ENCODE measurements around the gene SLC16A3. TPM values are rescaled to one million over a fixed set of nuclear protein-coding genes. Genes with fewer than 3 reads are reported as not detected.

Gene SLC16A3
- polyA plus RNA-seq, 1 of the 3 experiments (the other 2 are of a cell fraction) = 70.7 TPM

- no peaks in the 10 kb centered on the region for H3K9me3 ChIP-seq
- no peaks in the 10 kb centered on the region for H3K9me2 ChIP-seq
- H3K9ac ChIP-seq = peak overlapping the region; percentile 98; the same call in 1 of the 2 replicates
- ChIA-PET POLR2A (interaction anchor here (2.2 to 2.3 kb wide), 2 partner anchors 9 to 18 kb away, joined by 15 to 21 read pairs; no protein-coding TSS in a partner anchor), CTCF (interaction anchor here (0.5 to 3.2 kb wide), 9 partner anchors 9 to 315 kb away, joined by 3 to 13 read pairs (median 4); no protein-coding TSS in a partner anchor)
- peak overlapping the region; percentile 94 for H3K4me2 ChIP-seq
- H3F3A ChIP-seq (replicated peaks; ENCODE audit: insufficient read depth) = no peaks in the 10 kb centered on the region
- no peak for TF ChIP-seq GABPA (IDR thresholded peaks at IDR 0.05; ENCODE audit: low read depth)
- TF ChIP-seq, protein P1, sequence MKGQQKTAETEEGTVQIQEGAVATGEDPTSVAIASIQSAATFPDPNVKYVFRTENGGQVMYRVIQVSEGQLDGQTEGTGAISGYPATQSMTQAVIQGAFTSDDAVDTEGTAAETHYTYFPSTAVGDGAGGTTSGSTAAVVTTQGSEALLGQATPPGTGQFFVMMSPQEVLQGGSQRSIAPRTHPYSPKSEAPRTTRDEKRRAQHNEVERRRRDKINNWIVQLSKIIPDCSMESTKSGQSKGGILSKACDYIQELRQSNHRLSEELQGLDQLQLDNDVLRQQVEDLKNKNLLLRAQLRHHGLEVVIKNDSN (IDR thresholded peaks at IDR 0.05; ENCODE audit: borderline replicate concordance, low read depth) = no peak
- TF ChIP-seq JUND (IDR thresholded peaks at IDR 0.05) = no peak
- no peak for TF ChIP-seq ZBTB33 (IDR thresholded peaks at IDR 0.05; ENCODE audit: borderline replicate concordance, low read depth)
- no peak; the same call in 1 of the 2 replicates for TF ChIP-seq GATA2 (CRISPR knock-in tag; IDR thresholded peaks at IDR 0.05)
- TF ChIP-seq MXI1 (IDR thresholded peaks at IDR 0.05; ENCODE audit: low read depth, low read length) = no peak
- no peak for TF ChIP-seq SIN3A (IDR thresholded peaks at IDR 0.05; ENCODE audit: borderline replicate concordance, low read depth, low read length)
- no peak for TF ChIP-seq TAF1 (IDR thresholded peaks at IDR 0.05; ENCODE audit: borderline replicate concordance, low read depth, low read length)
- no peak for TF ChIP-seq TEAD4 (IDR thresholded peaks at IDR 0.05; ENCODE audit: borderline replicate concordance, insufficient read depth)
- TF ChIP-seq, protein P2, sequence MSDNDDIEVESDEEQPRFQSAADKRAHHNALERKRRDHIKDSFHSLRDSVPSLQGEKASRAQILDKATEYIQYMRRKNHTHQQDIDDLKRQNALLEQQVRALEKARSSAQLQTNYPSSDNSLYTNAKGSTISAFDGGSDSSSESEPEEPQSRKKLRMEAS (IDR thresholded peaks at IDR 0.05; ENCODE audit: low read depth) = no peak
- no peak for TF ChIP-seq RXRA (IDR thresholded peaks at IDR 0.05; ENCODE audit: borderline replicate concordance, low read depth)
- no peak for TF ChIP-seq REST (IDR thresholded peaks at IDR 0.05; ENCODE audit: low read depth, low read length)
- TF ChIP-seq PBX3 (IDR thresholded peaks at IDR 0.05) = no peak
- no peak for TF ChIP-seq FOXM1 (IDR thresholded peaks at IDR 0.05; ENCODE audit: low read depth)
- no peak for TF ChIP-seq CTCF (IDR thresholded peaks at IDR 0.05)
- TF ChIP-seq TCF12 (IDR thresholded peaks at IDR 0.05) = no peak
- no peak for DNase-seq
- H3K4me3 ChIP-seq (ENCODE audit: low read depth in 2 of 2, low read length in 1 of 2) = peak overlapping the region; percentile 81 to 90
- H3K27me3 ChIP-seq (ENCODE audit: insufficient read depth) = no peaks in the 10 kb centered on the region
- peaks cover 11 to 26% of the 10 kb centered on the region in 2 experiments for H3K36me3 ChIP-seq (replicated peaks in 1 of 2; ENCODE audit: control insufficient read depth in 1 of 2, insufficient read depth in 2 of 2, low read length in 1 of 2)
- peak overlapping the region; percentile 90; the same call in 1 of the 2 replicates for H2AFZ ChIP-seq (ENCODE audit: low read depth)
- H3K79me2 ChIP-seq (ENCODE audit: insufficient read depth) = peaks cover 44% of the 10 kb centered on the region
- H3K4me1 ChIP-seq (ENCODE audit: control insufficient read depth in 1 of 2, insufficient read depth in 2 of 2, low read depth in 1 of 2, low read length in 1 of 2) = peaks cover 24 to 38% of the 10 kb centered on the region in 2 experiments
- H3K27ac ChIP-seq (ENCODE audit: low read depth in 2 of 2, low read length in 1 of 2) = peak overlapping the region in 1 of 2 experiments; percentile 66; a peak in 1 of 4 replicates
- 70% methylated on average over 23 of the region's 27 CpGs for WGBS (ENCODE audit: low lambda C conversion rate)
- peaks cover 33% of the 10 kb centered on the region for H4K20me1 ChIP-seq (ENCODE audit: insufficient read depth)
These were observed 45.5 kb downstream of the SLC16A3 start for GRCh38 chr17:82274134-82275020.

Data from SK-N-SH (cell line).